Liver (tissue), 3 donors: ENCODE measurements around the gene SARDH.

Source experiments
- CTCF ChIP-seq: fragments of 150-350 bp; IDR thresholded peaks from 2 replicates; pipeline ENCODE4 v1.5.1; 2017; ENCODE audit warnings: improper control_type of control experiment, low read depth, low read length; ENCODE audit not compliant: missing input control
- FOXA1 ChIP-seq: IDR thresholded peaks from 2 replicates; pipeline ENCODE4 v1.6.1; 2016; ENCODE audit warnings: antibody characterized with exemption
- GABPA ChIP-seq, 2 donors: IDR thresholded peaks in 1 of 2; conservative IDR thresholded peaks in 1 of 2; 2 replicates each; pipeline ENCODE4 v1.6.1; 2016; ENCODE audit warnings: antibody characterized with exemption in 2 of 2, mild to moderate bottlenecking in 1 of 2, moderate library complexity in 1 of 2
- HNF4G ChIP-seq: IDR thresholded peaks from 2 replicates; pipeline ENCODE4 v1.6.1; 2016; ENCODE audit warnings: antibody characterized with exemption
- MAX ChIP-seq: IDR thresholded peaks from 2 replicates; pipeline ENCODE4 v1.6.1; 2016; ENCODE audit warnings: antibody characterized with exemption
- RAD21 ChIP-seq, 2 donors: IDR thresholded peaks; 2 replicates each; pipeline ENCODE4 v1.6.1; 2016; ENCODE audit warnings: antibody characterized with exemption in 2 of 2, mild to moderate bottlenecking in 2 of 2
- REST ChIP-seq: IDR thresholded peaks from 2 replicates; pipeline ENCODE4 v1.6.1; 2016; ENCODE audit warnings: antibody characterized with exemption, mild to moderate bottlenecking
- RXRA ChIP-seq, 2 donors: IDR thresholded peaks; 2 replicates each; pipeline ENCODE4 v1.6.1; 2017 to 2018; ENCODE audit warnings: antibody characterized with exemption in 2 of 2, mild to moderate bottlenecking in 1 of 2
- SP1 ChIP-seq: IDR thresholded peaks from 2 replicates; pipeline ENCODE4 v1.6.1; 2018; ENCODE audit warnings: antibody characterized with exemption, mild to moderate bottlenecking
- TAF1 ChIP-seq: conservative IDR thresholded peaks from 2 replicates; pipeline ENCODE4 v1.6.1; 2016; ENCODE audit warnings: antibody characterized with exemption, mild to moderate bottlenecking
- ZBTB33 ChIP-seq: IDR thresholded peaks from 2 replicates; pipeline ENCODE4 v1.6.1; 2016; ENCODE audit warnings: antibody characterized with exemption
- donor health status: healthy.
- donor health status: healthy.

- no peak for TF ChIP-seq CTCF
- TF ChIP-seq TAF1, result no peak
- no peak for TF ChIP-seq SP1
- TF ChIP-seq RAD21 (IDR thresholded peaks at IDR 0.05), result no peak
- TF ChIP-seq REST, result no peak
- TF ChIP-seq HNF4G, result no peak
- TF ChIP-seq GABPA (IDR thresholded peaks at IDR 0.05 in 1 of 2, conservative IDR thresholded peaks at IDR 0.05 in 1 of 2), result no peak
- no peak for TF ChIP-seq RXRA (IDR thresholded peaks at IDR 0.05)
- TF ChIP-seq FOXA1, result no peak
- TF ChIP-seq ZBTB33, result no peak
- no peak for TF ChIP-seq MAX
Measured at GRCh38 chr9:133779516-133780403, 41.6 kb upstream of the SARDH start.
